KG1 (cell line): Measurements from ENCODE around the gene HABP4.

ENCODE experiments used
- DNase-seq: peaks from one replicate; lab custom pipeline; 2025; lab: John Stamatoyannopoulos, UW

Gene HABP4

GRCh38 chr9:96476591-96476990, 26.6 kb downstream of the HABP4 start:
- DNase-seq = no peak

DNA sequence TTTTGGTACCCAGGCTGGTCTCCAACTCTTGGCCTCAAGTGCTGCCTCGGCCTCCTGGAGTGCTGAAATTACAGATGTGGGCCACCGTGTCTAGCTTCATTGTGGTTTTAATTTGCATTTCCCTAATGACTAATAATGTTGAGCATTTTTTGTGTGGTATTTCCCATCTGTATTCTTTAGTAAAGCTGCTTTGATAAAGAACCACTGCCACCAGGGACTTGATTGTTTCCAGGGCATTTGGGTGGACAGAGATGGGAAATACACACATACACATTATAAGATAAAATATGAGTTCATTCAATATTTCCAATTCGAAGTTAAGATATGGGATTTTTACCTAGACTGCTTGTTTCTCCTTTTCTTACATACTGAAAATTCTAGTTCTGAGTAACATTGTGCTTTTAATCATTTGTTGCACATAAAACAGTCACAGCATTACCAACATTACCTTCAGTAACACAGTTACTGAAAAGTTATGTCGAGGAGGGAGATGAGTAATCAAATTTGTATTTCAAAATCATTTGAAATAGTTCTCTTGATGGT, 28.9 kb downstream of the HABP4 start:
- no peak for DNase-seq

DNA sequence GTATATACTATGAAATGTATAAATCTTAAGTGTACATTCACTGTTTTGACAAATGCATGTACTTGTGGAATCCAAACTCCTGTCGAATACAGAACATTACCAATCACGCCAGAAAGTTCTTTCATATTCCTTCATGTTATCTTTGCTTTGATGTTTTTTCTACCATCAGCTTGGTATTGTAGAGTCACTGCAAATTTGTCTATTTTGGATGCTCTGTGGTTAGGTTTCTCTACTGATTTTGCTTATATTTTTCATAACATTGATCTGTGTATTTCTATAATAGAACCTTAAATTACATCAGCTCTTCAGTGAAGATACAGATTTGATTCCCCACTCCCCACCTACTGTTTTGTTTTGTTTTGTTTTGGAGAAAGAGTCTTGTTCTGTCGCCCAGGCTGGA, 30.8 kb downstream of the HABP4 start:
- DNase-seq = no peak

DNA sequence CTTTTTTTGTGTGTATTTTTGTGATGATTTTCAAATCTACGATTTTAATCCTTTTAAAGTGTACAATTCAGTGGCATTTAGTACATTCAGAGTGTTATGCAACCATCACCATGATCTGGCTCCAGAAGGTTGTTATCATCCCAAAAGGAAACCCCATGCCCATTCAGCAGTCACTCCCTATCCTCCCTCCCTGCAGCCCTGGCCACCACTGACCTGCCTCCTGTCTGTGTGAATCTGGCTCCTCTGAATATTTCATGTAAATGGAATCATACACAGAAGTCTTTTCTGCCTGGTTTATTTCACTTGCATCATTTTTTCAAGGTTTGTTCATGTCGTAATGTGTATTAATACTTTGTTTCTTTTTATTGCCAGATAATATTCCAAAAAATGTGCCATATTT, 32.5 kb downstream of the HABP4 start:
- no peak for DNase-seq

- no peak for DNase-seq
These were observed 33.2 kb downstream of the HABP4 start for GRCh38 chr9:96483197-96483596.

- DNase-seq = no peak
These were observed 33.9 kb downstream of the HABP4 start for GRCh38 chr9:96483733-96484390.

- DNase-seq = no peak
These were observed 34.6 kb downstream of the HABP4 start for GRCh38 chr9:96484521-96484931.

- DNase-seq = no peak
These were observed 35.3 kb downstream of the HABP4 start for GRCh38 chr9:96485280-96485679.

DNA sequence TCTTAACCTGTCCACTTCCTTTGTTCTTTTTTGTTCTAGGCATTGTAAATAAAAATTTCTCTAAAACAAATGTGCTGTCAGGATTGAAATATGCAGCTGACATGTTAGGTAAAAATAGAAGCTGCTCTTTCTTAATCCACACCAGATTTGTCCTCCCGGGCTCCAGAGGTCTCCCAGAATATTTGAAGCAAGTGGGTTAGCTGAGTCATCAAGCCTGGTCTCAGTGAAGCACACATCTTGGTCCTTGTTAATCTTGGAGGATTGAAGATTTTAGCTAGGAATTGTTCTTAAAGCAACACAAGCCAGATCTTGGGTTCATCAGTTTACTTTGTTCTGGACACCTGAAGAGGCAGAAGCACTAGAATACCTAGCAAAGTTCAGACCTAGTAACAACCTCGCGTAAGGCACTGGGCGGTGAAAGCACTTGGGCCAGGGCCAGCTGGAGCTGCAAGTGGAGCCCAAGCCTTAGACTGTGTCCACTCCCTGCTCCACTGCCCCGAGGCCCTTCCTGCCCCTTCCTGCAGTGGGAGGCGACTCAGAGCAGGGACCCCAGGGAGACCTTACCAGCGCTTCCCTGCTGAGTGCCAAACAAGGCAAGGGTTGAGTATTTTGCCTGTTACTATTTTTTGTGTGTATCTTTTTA, 36.5 kb downstream of the HABP4 start:
- DNase-seq = no peak

GRCh38 chr9:96487029-96487396, 37.0 kb downstream of the HABP4 start:
- DNase-seq = no peak

- DNase-seq = no peak
These were observed 38.0 kb downstream of the HABP4 start for GRCh38 chr9:96487949-96488348.

DNA sequence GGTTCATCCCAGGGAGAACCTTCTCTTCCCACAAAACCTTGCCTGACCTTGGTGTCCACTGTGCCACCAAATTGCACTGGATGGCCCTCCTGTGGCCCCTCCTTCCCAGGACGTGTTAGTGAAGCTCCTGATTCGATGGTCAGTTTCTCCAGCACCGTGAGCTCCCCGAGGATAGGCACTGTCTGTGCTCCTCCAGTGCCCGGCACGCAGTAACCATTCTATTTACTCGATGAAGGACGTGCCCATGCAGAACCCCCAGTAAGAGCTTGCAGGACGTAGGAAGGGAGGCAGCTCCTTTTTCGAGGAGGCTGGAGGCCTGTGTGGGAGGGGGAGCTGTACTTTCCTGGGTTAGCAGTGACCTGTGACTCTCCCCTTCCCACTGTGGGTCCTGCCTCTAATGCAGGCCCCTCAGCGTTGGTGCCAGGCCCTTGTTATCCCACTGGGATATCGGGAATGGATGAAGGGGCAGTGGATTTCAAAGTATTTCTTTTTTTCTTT, 39.6 kb downstream of the HABP4 start:
- no peak for DNase-seq

DNA sequence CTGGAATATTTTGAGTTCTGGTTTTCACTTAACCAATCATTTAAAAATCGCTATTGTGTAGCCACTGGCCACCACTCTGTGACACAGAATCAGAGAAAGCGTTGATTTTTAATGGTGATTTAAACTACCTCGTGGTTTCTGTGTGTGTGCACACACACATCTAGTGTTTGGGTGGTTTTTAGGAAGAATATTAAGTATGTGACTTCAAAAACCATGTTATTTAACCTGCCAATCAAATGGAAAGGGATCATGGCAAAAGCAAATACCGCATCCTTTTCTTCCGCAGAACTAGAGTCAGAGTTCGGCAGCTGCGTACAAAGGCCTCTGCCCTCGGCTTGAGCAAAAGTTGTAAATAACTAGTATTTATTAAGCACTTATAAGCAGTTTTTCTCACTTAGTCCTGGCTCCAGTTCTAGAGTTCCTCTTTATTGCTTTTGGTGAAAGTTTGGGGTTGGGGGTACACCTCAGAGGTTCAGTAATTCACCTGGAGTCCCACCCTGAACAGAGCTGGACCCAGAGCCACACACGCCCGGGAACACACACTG, 40.6 kb downstream of the HABP4 start:
- no peak for DNase-seq

DNA sequence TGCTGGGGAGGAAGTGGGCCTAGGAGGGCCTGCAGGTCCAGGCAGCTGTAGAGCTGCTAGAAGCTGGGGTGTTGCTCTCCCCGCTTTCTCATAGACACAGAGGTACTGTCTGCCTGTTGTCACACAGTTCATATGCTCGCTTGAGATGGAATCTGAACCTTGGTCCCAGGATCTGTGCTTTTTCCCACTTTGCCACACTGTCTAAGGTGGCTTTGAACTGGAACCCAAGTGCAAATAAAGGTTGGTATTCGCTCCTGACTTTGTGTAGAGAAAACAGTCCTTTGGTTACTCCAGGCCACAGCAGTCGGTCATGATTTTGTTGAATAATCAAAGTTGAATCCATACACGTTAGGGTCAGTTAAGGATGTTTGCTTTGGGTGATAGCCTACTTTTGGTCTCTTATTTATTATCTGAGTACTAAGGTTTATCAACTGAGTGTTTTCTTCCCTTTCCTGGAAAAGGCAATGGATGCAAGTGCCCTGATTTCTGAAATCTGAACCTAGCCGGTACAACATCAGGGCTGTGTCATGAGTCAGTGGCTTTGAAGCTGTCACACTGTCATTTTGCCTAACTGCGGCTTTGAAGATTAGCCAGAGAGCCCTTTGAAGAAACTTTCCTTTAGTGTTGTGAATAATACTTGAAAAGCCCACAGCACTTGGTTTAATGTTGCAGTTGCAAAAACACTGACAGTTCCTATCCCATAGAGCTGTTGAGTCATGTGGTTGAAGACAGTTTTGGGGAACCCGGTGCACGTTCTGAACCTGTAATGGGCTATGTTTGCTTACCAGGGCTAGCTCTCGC, 41.3 kb downstream of the HABP4 start:
- no peak for DNase-seq

- DNase-seq = no peak
These were observed 42.0 kb downstream of the HABP4 start for GRCh38 chr9:96491880-96492525.

GRCh38 chr9:96492993-96493531, 43.1 kb downstream of the HABP4 start:
- no peak for DNase-seq

GRCh38 chr9:96493757-96494156, 43.8 kb downstream of the HABP4 start:
- no peak for DNase-seq

DNA sequence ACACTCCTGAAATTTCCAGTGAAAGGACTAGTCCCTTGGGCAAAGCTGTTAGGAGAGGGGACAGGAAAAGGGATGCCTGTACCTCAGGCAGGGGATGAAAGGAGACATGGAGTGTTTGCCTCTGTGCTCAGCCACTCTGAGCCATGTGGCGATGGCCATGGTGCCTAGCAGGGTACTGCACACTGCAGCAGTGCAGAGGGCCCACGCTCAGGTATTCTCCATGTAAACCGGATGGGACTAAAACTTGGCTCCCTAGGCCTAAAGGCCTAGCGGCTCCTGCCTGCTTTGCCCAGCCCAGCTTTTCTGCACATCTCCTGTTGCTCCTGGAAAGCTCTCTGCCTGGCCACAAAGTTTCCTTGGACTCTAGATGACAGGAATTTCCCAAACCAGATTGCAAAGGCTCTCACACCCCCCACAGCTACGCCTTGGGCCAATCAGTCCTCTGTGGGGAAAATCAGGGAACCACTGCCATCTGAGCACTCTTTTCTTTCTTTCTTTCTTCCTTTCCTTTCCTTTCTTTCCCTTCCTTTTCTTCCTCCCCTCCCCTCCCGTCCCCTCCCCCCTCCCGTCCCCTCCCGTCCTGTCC, 44.3 kb downstream of the HABP4 start:
- DNase-seq = no peak

GRCh38 chr9:96495341-96495740, 45.4 kb downstream of the HABP4 start:
- DNase-seq = no peak

DNA sequence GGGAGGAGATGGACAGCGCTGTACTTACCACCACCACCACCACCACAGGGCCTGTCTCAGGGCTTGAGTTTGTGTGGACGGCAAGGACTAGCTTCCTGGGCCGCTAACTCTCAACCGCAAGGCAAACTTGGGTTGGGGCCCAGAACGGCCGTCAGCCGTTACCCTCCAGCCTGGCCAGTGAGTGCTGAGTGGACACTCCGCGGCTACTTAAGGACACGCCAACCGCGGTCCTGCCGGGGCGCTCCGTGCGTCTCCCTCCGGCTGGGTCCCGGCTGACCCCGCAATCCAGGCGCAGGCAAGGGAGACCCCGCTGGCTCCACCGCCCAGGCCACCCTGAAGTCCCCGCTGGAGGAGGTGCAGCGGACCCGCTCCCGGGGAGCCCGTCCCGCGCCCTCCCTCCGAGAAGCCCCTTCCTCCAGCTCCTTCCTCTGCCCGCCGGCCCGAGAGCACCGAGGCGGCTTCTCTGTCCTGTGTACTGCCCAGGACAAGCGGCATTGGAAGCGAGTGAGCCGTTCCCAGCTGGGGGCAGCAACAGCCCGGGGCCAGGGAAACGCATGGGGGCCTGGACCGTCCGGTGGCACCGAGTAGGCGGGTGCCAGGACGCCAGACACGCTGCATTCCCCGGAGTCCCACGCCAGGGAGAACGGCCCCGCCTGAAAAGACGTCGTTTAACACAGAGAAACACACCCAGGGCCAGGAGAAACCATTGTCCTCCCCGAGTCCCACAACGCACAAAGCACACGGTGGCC, 46.6 kb downstream of the HABP4 start:
- DNase-seq = no peak

DNA sequence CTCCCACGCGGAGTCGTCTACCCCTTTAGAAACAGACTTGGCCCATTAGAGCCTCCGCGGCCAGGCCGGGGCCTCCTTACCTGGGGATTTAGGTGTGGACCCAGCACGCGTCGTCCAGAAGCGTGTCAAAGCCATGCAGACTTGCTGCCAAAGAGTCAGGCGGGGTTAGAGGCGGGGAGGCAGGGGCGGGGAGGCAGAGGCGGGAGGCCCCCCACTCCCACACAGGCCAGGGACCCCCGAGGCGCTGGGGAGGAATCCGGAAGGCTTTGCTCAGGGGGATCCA, 47.1 kb downstream of the HABP4 start:
- no peak for DNase-seq
